Mammary epithelial cell (primary cell): ENCODE results near the gene NRDE2.

ENCODE experiments used
- CTCF ChIP-seq, 2 donors: IDR thresholded peaks in 1 of 2; conservative IDR thresholded peaks in 1 of 2; 2 replicates each; pipeline ENCODE4 v1.5.1; 2011 to 2012; ENCODE audit warnings: inconsistent platforms in 2 of 2, low read length in 2 of 2, mild to moderate bottlenecking in 2 of 2, control low read depth in 1 of 2, low read depth in 1 of 2; ENCODE audit not compliant: insufficient read depth in 1 of 2; ENCODE audit errors: extremely low read depth in 1 of 2
- EZH2 ChIP-seq: IDR thresholded peaks from 2 replicates; pipeline ENCODE4 v1.6.1; 2012; ENCODE audit warnings: low read length, inconsistent platforms, borderline replicate concordance

- TF ChIP-seq EZH2 (no peak), CTCF (conservative IDR thresholded peaks at IDR 0.05 in 1 of 2, IDR thresholded peaks at IDR 0.05 in 1 of 2; ENCODE audit: extremely low read depth in 1 of 2, insufficient read depth in 1 of 2, low read depth in 1 of 2, low read length in 2 of 2) (no peak)
Measured at GRCh38 chr14:90291699-90292098, 40.0 kb downstream of the NRDE2 start.
